Glutamatergic neuron (in vitro differentiated cells): ENCODE data around the gene POU2AF2. TPM values are rescaled to one million over a fixed set of nuclear protein-coding genes. Genes with fewer than 3 reads are reported as not detected.

ENCODE experiments used
- DNase-seq: peaks from one replicate; pipeline ENCODE4 v3.0.0; 2022
- H3K27ac Mint-ChIP-seq: one replicate; pipeline ENCODE4 v1.8.0; 2020; ENCODE audit warnings: mild to moderate bottlenecking, mixed read lengths, inconsistent platforms; ENCODE audit not compliant: unreplicated experiment
- H3K27me3 Mint-ChIP-seq: one replicate; pipeline ENCODE4 v1.8.0; 2020; ENCODE audit warnings: mild to moderate bottlenecking, moderate library complexity, mixed read lengths, inconsistent platforms; ENCODE audit not compliant: unreplicated experiment
- H3K36me3 Mint-ChIP-seq: one replicate; pipeline ENCODE4 v1.8.0; 2020; ENCODE audit warnings: mild to moderate bottlenecking, mixed read lengths, inconsistent platforms; ENCODE audit not compliant: unreplicated experiment
- H3K4me1 Mint-ChIP-seq: one replicate; pipeline ENCODE4 v1.8.0; 2020; ENCODE audit warnings: mild to moderate bottlenecking, low read depth, mixed read lengths, inconsistent platforms; ENCODE audit not compliant: unreplicated experiment
- H3K4me3 Mint-ChIP-seq: one replicate; pipeline ENCODE4 v1.8.0; 2020; ENCODE audit warnings: mild to moderate bottlenecking, mixed read lengths, inconsistent platforms; ENCODE audit not compliant: unreplicated experiment
- H3K9me3 Mint-ChIP-seq: one replicate; pipeline ENCODE4 v1.8.0; 2020; ENCODE audit warnings: mild to moderate bottlenecking, moderate library complexity, mixed read lengths, inconsistent platforms; ENCODE audit not compliant: unreplicated experiment
- total RNA-seq: library from RNA; stranded (reverse); fragmentation: NEBNext Ultra II Directional; extraction: Animal tissue kit (Norgen Biotek cat#: 25700); gene quantifications from one replicate; pipeline ENCODE4 v1.2.1, GENCODE V29; 2021; ENCODE audit not compliant: unreplicated experiment
- TF ChIP-seq, protein P1 (sequence below): fragments of 200-600 bp; sonication (generic); IDR thresholded peaks from one replicate; pipeline ENCODE4 v1.5.0; 2021; ENCODE audit not compliant: partially characterized antibody, unreplicated experiment

Gene POU2AF2
- total RNA-seq, 1 donor from 2014 or later = not detected

DNA sequence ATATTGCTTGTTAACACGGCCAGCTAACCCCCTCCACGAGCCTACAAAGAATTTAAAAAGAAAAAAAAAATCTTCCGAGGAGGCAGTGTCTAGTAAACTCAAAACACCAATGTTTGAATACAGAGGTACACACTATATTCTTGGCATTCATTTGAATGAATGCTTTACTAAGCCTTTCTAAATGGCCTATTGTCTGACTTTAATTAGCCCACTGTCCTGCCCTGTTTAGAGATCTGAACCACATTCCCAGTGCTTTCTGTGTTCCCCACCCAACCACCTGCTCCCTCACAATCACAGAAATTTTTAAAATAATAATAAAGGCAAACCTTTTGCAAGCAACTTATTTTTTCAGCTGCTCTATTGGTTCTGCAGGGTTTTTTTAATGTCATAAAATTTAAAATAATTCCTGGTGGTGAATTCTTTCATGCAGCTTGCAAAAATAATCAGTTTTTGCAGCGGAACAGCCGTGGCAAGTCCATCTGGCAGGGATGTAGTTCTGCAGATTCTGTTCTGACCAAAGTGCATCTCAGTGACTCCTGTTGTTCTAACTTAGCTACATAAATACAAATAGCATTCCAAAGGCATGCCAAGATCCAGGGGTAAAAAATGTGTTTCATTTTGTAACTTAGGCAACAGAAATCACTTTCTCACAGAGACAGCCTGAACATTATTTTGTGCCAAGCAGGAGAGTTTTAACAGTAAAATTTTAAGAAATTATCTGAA is 23.8 kb downstream of the POU2AF2 start:
- no peaks in the 10 kb centered on the region for H3K9me3 Mint-ChIP-seq

DNA sequence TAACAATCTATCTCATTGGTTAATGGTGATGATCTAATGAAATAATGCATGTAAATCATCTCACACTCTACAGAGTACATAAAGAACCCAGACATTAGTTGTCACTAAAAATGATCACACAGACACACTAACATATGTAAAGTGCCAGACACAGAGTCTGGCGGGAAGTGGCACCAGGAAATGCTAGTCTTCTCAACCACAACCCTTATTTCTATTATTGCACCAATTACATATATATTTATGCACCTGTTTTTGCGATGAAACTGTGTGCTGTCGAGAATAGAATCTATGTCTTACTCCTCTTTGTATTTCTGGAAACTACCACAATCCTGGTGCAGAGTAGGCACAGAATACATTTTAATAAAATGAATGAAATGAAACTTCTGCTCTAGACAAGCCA is 26.9 kb downstream of the POU2AF2 start:
- H3K9me3 Mint-ChIP-seq = no peaks in the 10 kb centered on the region
- no peaks in the 10 kb centered on the region for H3K27me3 Mint-ChIP-seq
- no peak for DNase-seq
- no peak overlapping the region for H3K27ac Mint-ChIP-seq
- H3K4me1 Mint-ChIP-seq = peaks cover 3% of the 10 kb centered on the region
- TF ChIP-seq, protein P1, sequence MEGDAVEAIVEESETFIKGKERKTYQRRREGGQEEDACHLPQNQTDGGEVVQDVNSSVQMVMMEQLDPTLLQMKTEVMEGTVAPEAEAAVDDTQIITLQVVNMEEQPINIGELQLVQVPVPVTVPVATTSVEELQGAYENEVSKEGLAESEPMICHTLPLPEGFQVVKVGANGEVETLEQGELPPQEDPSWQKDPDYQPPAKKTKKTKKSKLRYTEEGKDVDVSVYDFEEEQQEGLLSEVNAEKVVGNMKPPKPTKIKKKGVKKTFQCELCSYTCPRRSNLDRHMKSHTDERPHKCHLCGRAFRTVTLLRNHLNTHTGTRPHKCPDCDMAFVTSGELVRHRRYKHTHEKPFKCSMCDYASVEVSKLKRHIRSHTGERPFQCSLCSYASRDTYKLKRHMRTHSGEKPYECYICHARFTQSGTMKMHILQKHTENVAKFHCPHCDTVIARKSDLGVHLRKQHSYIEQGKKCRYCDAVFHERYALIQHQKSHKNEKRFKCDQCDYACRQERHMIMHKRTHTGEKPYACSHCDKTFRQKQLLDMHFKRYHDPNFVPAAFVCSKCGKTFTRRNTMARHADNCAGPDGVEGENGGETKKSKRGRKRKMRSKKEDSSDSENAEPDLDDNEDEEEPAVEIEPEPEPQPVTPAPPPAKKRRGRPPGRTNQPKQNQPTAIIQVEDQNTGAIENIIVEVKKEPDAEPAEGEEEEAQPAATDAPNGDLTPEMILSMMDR = no peak
- no peaks in the 10 kb centered on the region for H3K36me3 Mint-ChIP-seq
- H3K4me3 Mint-ChIP-seq = no peak overlapping the region

More for the DNA sequence above, 23.8 kb downstream of the POU2AF2 start:
- Mint-ChIP-seq H3K27me3 (no peaks in the 10 kb centered on the region), H3K4me1 (peaks cover 3% of the 10 kb centered on the region), H3K4me3 (no peak overlapping the region), H3K27ac (no peak overlapping the region), H3K36me3 (no peaks in the 10 kb centered on the region)
- DNase-seq = no peak
- TF ChIP-seq, protein P1 = no peak

DNA sequence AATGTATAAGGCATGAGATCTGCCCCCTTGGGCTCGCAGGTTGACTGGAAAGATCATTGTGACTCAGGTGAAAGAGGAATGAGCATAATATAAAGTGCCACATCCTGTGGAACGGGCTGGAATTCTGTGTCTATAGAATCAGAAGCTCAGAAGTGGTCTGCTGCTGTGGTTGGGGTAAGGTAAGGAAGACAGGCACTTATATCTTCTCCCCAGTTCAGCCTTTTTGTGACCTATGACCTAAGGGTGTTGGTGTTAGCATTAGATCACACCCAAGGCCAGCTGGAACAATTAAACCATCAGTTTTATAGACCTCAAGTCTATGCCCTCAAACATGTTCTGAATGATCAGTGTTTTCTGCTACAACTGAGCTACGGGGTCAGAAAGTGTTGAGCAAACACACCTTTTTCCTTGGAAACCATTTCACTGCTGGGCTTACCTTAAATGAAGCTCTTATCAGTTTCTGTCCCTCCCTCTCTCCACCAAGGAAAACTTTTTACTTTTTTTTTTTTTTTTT is 37.1 kb downstream of the POU2AF2 start:
- Mint-ChIP-seq H3K4me3 (no peak overlapping the region), H3K9me3 (no peaks in the 10 kb centered on the region), H3K27me3 (no peaks in the 10 kb centered on the region), H3K4me1 (no peaks in the 10 kb centered on the region), H3K27ac (no peak overlapping the region), H3K36me3 (no peaks in the 10 kb centered on the region)
- no peak for DNase-seq
- TF ChIP-seq, protein P1 = no peak

DNA sequence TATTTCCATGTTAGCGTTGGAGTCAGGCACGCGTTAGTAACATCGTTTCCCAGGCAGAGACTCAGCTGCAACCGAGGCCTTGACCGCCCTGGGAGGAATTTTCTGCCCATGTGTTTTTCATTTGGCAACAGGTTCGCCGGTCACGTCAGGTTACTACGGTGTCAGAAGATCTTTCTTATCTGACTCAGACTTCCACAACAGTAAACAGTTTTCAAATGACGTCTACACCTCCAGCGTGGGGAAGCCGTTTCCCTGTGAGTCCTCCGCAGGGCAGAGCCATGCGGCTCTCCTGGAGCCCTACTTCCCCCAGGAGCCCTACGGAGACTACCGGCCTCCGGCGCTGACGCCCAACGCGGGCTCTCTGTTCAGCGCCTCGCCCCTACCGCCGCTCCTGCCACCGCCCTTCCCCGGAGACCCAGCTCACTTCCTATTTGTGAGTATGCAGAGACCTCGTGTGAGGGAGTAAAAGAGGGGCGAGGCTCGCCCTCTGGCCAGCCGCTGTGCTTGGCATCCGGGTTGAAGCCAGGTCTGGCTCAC is 38.5 kb downstream of the POU2AF2 start:
- no peak overlapping the region for H3K4me3 Mint-ChIP-seq
- H3K4me1 Mint-ChIP-seq = no peaks in the 10 kb centered on the region
- no peaks in the 10 kb centered on the region for H3K27me3 Mint-ChIP-seq
- TF ChIP-seq, protein P1 = no peak
- H3K9me3 Mint-ChIP-seq = no peaks in the 10 kb centered on the region
- H3K36me3 Mint-ChIP-seq = no peaks in the 10 kb centered on the region
- H3K27ac Mint-ChIP-seq = no peak overlapping the region
- no peak for DNase-seq
